Measurements from ENCODE around the gene SLC66A1.

DNA sequence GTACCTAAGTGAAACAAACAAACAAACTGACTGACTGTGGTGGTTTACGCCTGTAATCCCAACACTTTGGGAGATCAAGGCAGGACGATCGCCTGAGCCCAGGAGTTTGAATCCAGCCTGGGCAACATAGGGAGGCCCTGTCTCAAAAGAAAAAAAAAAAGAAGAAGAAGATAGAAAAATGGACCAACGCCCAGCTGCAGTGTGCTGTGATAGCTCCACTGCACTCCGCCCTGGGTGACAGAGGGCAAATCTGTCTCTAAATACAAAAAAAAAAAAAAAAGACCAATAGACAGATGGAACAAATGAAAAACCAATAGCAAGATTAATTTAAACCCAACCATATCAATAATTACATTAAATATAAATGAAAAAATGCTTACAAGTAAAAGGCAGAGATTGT is 37.5 kb upstream of the SLC66A1 start:
- TF ChIP-seq, protein P1, sequence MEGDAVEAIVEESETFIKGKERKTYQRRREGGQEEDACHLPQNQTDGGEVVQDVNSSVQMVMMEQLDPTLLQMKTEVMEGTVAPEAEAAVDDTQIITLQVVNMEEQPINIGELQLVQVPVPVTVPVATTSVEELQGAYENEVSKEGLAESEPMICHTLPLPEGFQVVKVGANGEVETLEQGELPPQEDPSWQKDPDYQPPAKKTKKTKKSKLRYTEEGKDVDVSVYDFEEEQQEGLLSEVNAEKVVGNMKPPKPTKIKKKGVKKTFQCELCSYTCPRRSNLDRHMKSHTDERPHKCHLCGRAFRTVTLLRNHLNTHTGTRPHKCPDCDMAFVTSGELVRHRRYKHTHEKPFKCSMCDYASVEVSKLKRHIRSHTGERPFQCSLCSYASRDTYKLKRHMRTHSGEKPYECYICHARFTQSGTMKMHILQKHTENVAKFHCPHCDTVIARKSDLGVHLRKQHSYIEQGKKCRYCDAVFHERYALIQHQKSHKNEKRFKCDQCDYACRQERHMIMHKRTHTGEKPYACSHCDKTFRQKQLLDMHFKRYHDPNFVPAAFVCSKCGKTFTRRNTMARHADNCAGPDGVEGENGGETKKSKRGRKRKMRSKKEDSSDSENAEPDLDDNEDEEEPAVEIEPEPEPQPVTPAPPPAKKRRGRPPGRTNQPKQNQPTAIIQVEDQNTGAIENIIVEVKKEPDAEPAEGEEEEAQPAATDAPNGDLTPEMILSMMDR (conservative IDR thresholded peaks at IDR 0.05; ENCODE audit: low read length), result no peak
- TF ChIP-seq EZH2phosphoT487 (IDR thresholded peaks at IDR 0.05; ENCODE audit: borderline replicate concordance), result no peak

Measured in Loucy (cell line).